Stomach (tissue), 4 donors: ENCODE measurements around the gene SPAG17.

Experiments used
- POLR2A ChIP-seq, 4 donors: fragments of 450-650 bp; IDR thresholded peaks; one replicate each; pipeline ENCODE4 v1.6.1; 2016; ENCODE audit warnings: antibody characterized with exemption in 4 of 4, control low read depth in 2 of 4, mild to moderate bottlenecking in 1 of 4, moderate library complexity in 1 of 4
- TF ChIP-seq, protein P1 (sequence below), 7 experiments: fragments of 450-650 bp in 4 of 7; fragments of 200-600 bp in 3 of 7; sonication (generic) in 3 of 7; IDR thresholded peaks; one replicate each; pipeline ENCODE4 v1.5.1; 2016 to 2019; ENCODE audit warnings: antibody characterized with exemption in 7 of 7, control low read depth in 2 of 7, mild to moderate bottlenecking in 1 of 7

GRCh38 chr1:118042501-118042900, 142.5 kb downstream of the SPAG17 start:
- TF ChIP-seq, protein P1, sequence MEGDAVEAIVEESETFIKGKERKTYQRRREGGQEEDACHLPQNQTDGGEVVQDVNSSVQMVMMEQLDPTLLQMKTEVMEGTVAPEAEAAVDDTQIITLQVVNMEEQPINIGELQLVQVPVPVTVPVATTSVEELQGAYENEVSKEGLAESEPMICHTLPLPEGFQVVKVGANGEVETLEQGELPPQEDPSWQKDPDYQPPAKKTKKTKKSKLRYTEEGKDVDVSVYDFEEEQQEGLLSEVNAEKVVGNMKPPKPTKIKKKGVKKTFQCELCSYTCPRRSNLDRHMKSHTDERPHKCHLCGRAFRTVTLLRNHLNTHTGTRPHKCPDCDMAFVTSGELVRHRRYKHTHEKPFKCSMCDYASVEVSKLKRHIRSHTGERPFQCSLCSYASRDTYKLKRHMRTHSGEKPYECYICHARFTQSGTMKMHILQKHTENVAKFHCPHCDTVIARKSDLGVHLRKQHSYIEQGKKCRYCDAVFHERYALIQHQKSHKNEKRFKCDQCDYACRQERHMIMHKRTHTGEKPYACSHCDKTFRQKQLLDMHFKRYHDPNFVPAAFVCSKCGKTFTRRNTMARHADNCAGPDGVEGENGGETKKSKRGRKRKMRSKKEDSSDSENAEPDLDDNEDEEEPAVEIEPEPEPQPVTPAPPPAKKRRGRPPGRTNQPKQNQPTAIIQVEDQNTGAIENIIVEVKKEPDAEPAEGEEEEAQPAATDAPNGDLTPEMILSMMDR (IDR thresholded peaks at IDR 0.05), result no peak
- no peak for TF ChIP-seq POLR2A (IDR thresholded peaks at IDR 0.05)
